Mesendoderm (in vitro differentiated cells): Measurements from ENCODE around the gene SOX6.
A peak's percentile ranks its signal among the peaks of the same experiment; 100 is the strongest.

ENCODE experiments used
- DNase-seq: peaks from one replicate; pipeline ENCODE4 v3.0.0; 2013
- H2AK5ac ChIP-seq: 2 replicates; pipeline ENCODE4 v1.6.1; 2013; ENCODE audit warnings: low read length, inconsistent platforms
- H2BK120ac ChIP-seq: 2 replicates; pipeline ENCODE4 v1.6.1; 2013; ENCODE audit warnings: low read depth, mild to moderate bottlenecking, low read length, moderate library complexity, mixed read lengths
- H2BK15ac ChIP-seq: replicated peaks from 2 replicates; pipeline ENCODE4 v1.6.1; 2013; ENCODE audit warnings: low read depth, mild to moderate bottlenecking, moderate library complexity
- H2BK5ac ChIP-seq: 2 replicates; pipeline ENCODE4 v1.6.1; 2013; ENCODE audit warnings: low read length, inconsistent platforms
- H3K18ac ChIP-seq: 2 replicates; pipeline ENCODE4 v1.6.1; 2013; ENCODE audit warnings: mild to moderate bottlenecking, low read length, mixed read lengths
- H3K23ac ChIP-seq: one replicate; pipeline ENCODE4 v1.6.1; 2013; ENCODE audit warnings: low read length
- H3K27ac ChIP-seq: 2 replicates; pipeline ENCODE4 v1.5.1; 2013; ENCODE audit warnings: low read depth, mild to moderate bottlenecking, inconsistent platforms, low read length, moderate library complexity
- H3K27me3 ChIP-seq: 2 replicates; pipeline ENCODE4 v1.6.1; 2013; ENCODE audit warnings: low read length, control low read depth, mild to moderate bottlenecking, inconsistent platforms; ENCODE audit not compliant: insufficient read depth, poor library complexity
- H3K36me3 ChIP-seq: 2 replicates; pipeline ENCODE4 v1.6.1; 2013; ENCODE audit warnings: low read length, inconsistent platforms; ENCODE audit not compliant: control insufficient read depth, insufficient read depth
- H3K4ac ChIP-seq: one replicate; pipeline ENCODE4 v1.6.1; 2013; ENCODE audit warnings: low read depth, mild to moderate bottlenecking, low read length, moderate library complexity
- H3K4me1 ChIP-seq: 2 replicates; pipeline ENCODE4 v1.6.1; 2013; ENCODE audit warnings: low read depth, low read length, inconsistent platforms; ENCODE audit not compliant: control insufficient read depth
- H3K4me2 ChIP-seq: 2 replicates; pipeline ENCODE4 v1.6.1; 2013; ENCODE audit warnings: low read length
- H3K4me3 ChIP-seq: 2 replicates; pipeline ENCODE4 v1.5.1; 2013; ENCODE audit warnings: mild to moderate bottlenecking, low read length
- H3K56ac ChIP-seq: one replicate; pipeline ENCODE4 v1.6.1; 2013; ENCODE audit warnings: low read length
- H3K79me1 ChIP-seq: 2 replicates; pipeline ENCODE4 v1.6.1; 2013; ENCODE audit warnings: low read length, inconsistent platforms
- H3K79me2 ChIP-seq: 2 replicates; pipeline ENCODE4 v1.6.1; 2013; ENCODE audit warnings: mild to moderate bottlenecking, low read length; ENCODE audit not compliant: control insufficient read depth, insufficient read depth
- H3K9ac ChIP-seq: 2 replicates; pipeline ENCODE4 v1.6.1; 2013; ENCODE audit warnings: low read length, inconsistent platforms
- H4K5ac ChIP-seq: one replicate; pipeline ENCODE4 v1.6.1; 2013; ENCODE audit warnings: low read length
- H4K8ac ChIP-seq: one replicate; pipeline ENCODE4 v1.6.1; 2013; ENCODE audit warnings: low read depth, mild to moderate bottlenecking, control low read depth, low read length, moderate library complexity
- WGBS: extraction: QIAGEN DNeasy Blood & Tissue Kit; methylation state at CpG from one replicate; pipeline ENCODE4 v1.1.7; 2013; ENCODE audit warnings: low lambda C conversion rate, missing lambda C conversion rate; ENCODE audit not compliant: insufficient coverage; ENCODE audit errors: extremely low coverage; 5-methylcytosine and 5-hydroxymethylcytosine counted together

The SOX6 gene

GRCh38 chr11:15937601-15938120 is 418.7 kb downstream of the SOX6 start:
- H3K56ac ChIP-seq, result no peak overlapping the region
- peak; percentile 26 for DNase-seq
- no peak overlapping the region for H3K4me2 ChIP-seq
- H2BK5ac ChIP-seq, result no peak overlapping the region
- H3K9ac ChIP-seq, result no peak overlapping the region
- H3K79me2 ChIP-seq, result no peaks in the 10 kb centered on the region
- no peak overlapping the region for H4K8ac ChIP-seq
- H3K27ac ChIP-seq, result no peak overlapping the region
- no peak overlapping the region for H2BK120ac ChIP-seq
- H2BK15ac ChIP-seq, result no peak overlapping the region
- no CpG with 5 or more reads among the region's 12 CpGs for WGBS
- no peak overlapping the region for H3K4me3 ChIP-seq
- H3K23ac ChIP-seq, result no peak overlapping the region
- H3K4ac ChIP-seq, result no peak overlapping the region
- H4K5ac ChIP-seq, result no peak overlapping the region
- H2AK5ac ChIP-seq, result no peak overlapping the region
- H3K79me1 ChIP-seq, result no peaks in the 10 kb centered on the region
- no peaks in the 10 kb centered on the region for H3K4me1 ChIP-seq
- H3K18ac ChIP-seq, result no peak overlapping the region
- no peaks in the 10 kb centered on the region for H3K27me3 ChIP-seq
- no peaks in the 10 kb centered on the region for H3K36me3 ChIP-seq

GRCh38 chr11:15936011-15936410 is 420.3 kb downstream of the SOX6 start:
- Histone ChIP-seq H3K27me3 (no peaks in the 10 kb centered on the region), H2BK120ac (no peak overlapping the region), H3K4me2 (no peak overlapping the region), H3K79me1 (no peaks in the 10 kb centered on the region), H3K9ac (no peak overlapping the region), H4K5ac (no peak overlapping the region), H4K8ac (no peak overlapping the region), H3K4me3 (no peak overlapping the region), H3K23ac (no peak overlapping the region), H3K18ac (no peak overlapping the region), H3K4me1 (no peaks in the 10 kb centered on the region), H2BK5ac (no peak overlapping the region), H3K4ac (no peak overlapping the region), H2AK5ac (no peak overlapping the region), H3K27ac (no peak overlapping the region), H3K79me2 (no peaks in the 10 kb centered on the region), H3K36me3 (no peaks in the 10 kb centered on the region), H2BK15ac (no peak overlapping the region), H3K56ac (no peak overlapping the region)
- no CpG with 5 or more reads among the region's 2 CpGs for WGBS
- DNase-seq, result no peak

GRCh38 chr11:15935373-15935772 is 421.0 kb downstream of the SOX6 start:
- Histone ChIP-seq H3K23ac (no peak overlapping the region), H3K36me3 (no peaks in the 10 kb centered on the region), H3K79me1 (no peaks in the 10 kb centered on the region), H3K9ac (no peak overlapping the region), H3K27ac (no peak overlapping the region), H3K4ac (no peak overlapping the region), H2BK5ac (no peak overlapping the region), H4K8ac (no peak overlapping the region), H2BK120ac (no peak overlapping the region), H3K4me1 (no peaks in the 10 kb centered on the region), H3K4me2 (no peak overlapping the region), H2AK5ac (no peak overlapping the region), H3K18ac (no peak overlapping the region), H3K4me3 (no peak overlapping the region), H4K5ac (no peak overlapping the region), H3K27me3 (no peaks in the 10 kb centered on the region), H3K79me2 (no peaks in the 10 kb centered on the region), H3K56ac (no peak overlapping the region), H2BK15ac (no peak overlapping the region)
- WGBS, result no CpG with 5 or more reads among the region's 8 CpGs
- DNase-seq, result no peak

GRCh38 chr11:15933886-15934625 is 422.3 kb downstream of the SOX6 start:
- H3K27me3 ChIP-seq, result no peaks in the 10 kb centered on the region
- no peak overlapping the region for H3K18ac ChIP-seq
- no peak overlapping the region for H2AK5ac ChIP-seq
- H3K56ac ChIP-seq, result no peak overlapping the region
- H3K23ac ChIP-seq, result no peak overlapping the region
- H3K9ac ChIP-seq, result no peak overlapping the region
- no peaks in the 10 kb centered on the region for H3K79me1 ChIP-seq
- H2BK15ac ChIP-seq, result no peak overlapping the region
- no peaks in the 10 kb centered on the region for H3K36me3 ChIP-seq
- no peak overlapping the region for H3K4me2 ChIP-seq
- H3K4ac ChIP-seq, result no peak overlapping the region
- H3K27ac ChIP-seq, result no peak overlapping the region
- H3K4me3 ChIP-seq, result no peak overlapping the region
- no peaks in the 10 kb centered on the region for H3K4me1 ChIP-seq
- no peaks in the 10 kb centered on the region for H3K79me2 ChIP-seq
- WGBS, result no CpG with 5 or more reads among the region's 7 CpGs
- H4K5ac ChIP-seq, result no peak overlapping the region
- no peak overlapping the region for H4K8ac ChIP-seq
- H2BK120ac ChIP-seq, result no peak overlapping the region
- H2BK5ac ChIP-seq, result no peak overlapping the region
- no peak for DNase-seq

GRCh38 chr11:15932417-15932816 is 423.9 kb downstream of the SOX6 start:
- Histone ChIP-seq H2BK15ac (no peak overlapping the region), H3K79me1 (no peaks in the 10 kb centered on the region), H3K23ac (no peak overlapping the region), H3K56ac (no peak overlapping the region), H4K8ac (no peak overlapping the region), H3K4ac (no peak overlapping the region), H3K18ac (no peak overlapping the region), H2BK120ac (no peak overlapping the region), H3K79me2 (no peaks in the 10 kb centered on the region), H3K27ac (no peak overlapping the region), H3K27me3 (no peaks in the 10 kb centered on the region), H2AK5ac (no peak overlapping the region), H4K5ac (no peak overlapping the region), H3K4me1 (no peaks in the 10 kb centered on the region), H3K4me3 (no peak overlapping the region), H2BK5ac (no peak overlapping the region), H3K36me3 (no peaks in the 10 kb centered on the region), H3K4me2 (no peak overlapping the region), H3K9ac (no peak overlapping the region)
- no CpG with 5 or more reads among the region's 3 CpGs for WGBS
- DNase-seq, result no peak

- Histone ChIP-seq H3K4me1 (no peaks in the 10 kb centered on the region), H3K36me3 (no peaks in the 10 kb centered on the region), H2BK15ac (no peak overlapping the region), H3K9ac (no peak overlapping the region), H3K4me3 (no peak overlapping the region), H3K4ac (no peak overlapping the region), H4K8ac (no peak overlapping the region), H3K18ac (no peak overlapping the region), H3K27ac (no peak overlapping the region), H2BK120ac (no peak overlapping the region), H2AK5ac (no peak overlapping the region), H2BK5ac (no peak overlapping the region), H3K79me1 (no peaks in the 10 kb centered on the region), H3K27me3 (no peaks in the 10 kb centered on the region), H4K5ac (no peak overlapping the region), H3K56ac (no peak overlapping the region), H3K23ac (no peak overlapping the region), H3K4me2 (no peak overlapping the region), H3K79me2 (no peaks in the 10 kb centered on the region)
- 100% methylated on average over 1 of the region's 2 CpGs for WGBS
- DNase-seq, result no peak
Observed at GRCh38 chr11:15931497-15931896, 424.8 kb downstream of the SOX6 start.
